GM18498 (cell line): ENCODE data around the gene RBM4.

ENCODE experiments used
- ATAC-seq: cut with Tn5 transposase; IDR thresholded peaks from one replicate; pipeline ENCODE4 v1.9.1; 2021; ENCODE audit warnings: mild to moderate bottlenecking, moderate library complexity; ENCODE audit not compliant: unreplicated experiment

RBM4 gene

GRCh38 chr11:66687831-66688281, 49.4 kb downstream of the RBM4 start:
- no peak for ATAC-seq

GRCh38 chr11:66688561-66689534, 50.3 kb downstream of the RBM4 start:
- no peak for ATAC-seq

DNA sequence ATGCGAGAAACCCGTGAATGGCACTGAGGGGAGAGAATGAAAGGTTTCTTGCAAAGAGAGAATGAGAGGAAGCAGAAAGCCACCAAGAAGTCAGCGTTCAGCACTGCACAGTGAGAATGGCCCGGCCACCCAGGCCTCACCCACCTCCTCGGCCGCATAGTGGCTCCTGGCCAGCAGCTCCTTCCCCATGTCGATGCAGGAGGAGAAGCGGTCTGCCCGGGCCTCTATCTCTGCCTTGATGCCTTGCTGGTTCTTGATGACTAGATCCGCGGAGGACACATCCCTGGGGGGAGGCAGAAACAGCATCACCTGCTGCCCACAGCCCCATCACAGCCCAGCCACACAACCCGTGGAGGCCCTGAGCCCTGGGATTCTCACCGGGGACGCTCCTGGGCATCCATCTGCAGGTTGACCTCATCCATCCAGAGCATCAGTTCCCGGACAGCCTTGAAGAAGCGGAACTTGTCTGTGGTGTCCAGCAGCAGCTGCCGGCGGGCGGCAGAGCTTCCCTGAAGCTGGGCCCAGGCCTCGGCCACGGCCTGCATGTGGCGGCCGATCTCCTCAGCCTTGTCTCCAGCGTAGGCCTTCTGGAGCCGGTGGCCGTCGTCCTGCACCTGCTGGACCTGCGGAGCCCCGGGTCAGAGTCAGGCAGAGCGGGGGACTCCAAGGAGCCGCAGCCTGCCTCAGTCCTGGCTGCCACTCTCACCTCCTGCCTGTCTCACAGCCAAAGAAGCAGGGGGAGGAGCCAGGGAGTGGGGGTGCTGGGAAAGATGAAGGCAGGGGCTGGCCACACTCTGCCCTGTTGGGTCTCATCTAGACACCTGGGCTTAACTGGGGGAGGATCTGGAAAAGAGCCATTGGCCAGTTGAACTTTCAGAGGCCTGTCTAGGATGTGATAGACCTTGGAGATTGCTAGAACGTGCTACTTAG, 51.4 kb downstream of the RBM4 start:
- ATAC-seq = no peak

DNA sequence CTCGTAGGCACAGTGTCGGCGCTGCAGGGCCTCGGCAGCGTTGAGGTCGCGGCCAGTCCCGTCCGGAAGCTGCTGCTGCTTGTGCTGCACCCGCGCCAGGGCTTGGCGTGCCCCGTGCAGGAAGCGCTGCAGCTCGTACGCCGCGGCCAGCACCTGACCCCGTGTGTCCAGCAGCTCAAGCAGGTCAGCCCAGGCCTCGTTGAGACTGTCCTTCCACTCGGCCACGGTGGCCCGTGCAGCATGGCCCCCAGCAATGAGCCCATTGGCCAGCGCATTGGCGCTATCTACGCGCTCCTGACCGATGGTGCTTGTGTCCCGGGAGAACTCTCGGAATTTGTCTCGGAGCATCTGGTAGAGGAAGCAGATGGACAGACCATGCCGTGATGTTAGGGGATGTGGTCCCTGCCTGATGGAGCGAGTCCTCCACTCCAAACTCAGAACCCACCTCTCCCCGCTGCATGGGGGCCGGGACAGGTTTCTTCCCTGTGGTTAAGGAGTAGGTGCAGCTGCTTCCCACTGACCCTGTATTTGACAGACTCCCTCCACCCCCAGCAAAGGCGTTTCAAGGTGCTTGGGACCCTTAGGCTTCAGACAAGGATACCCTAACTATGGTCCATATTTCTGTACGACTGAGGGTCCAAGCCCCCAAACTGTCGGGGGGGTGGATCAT, 52.9 kb downstream of the RBM4 start:
- ATAC-seq = no peak

- ATAC-seq = no peak
Measured at GRCh38 chr11:66692446-66692845, 53.9 kb downstream of the RBM4 start.

GRCh38 chr11:66692871-66693331, 54.4 kb downstream of the RBM4 start:
- no peak for ATAC-seq

GRCh38 chr11:66693356-66694055, 55.0 kb downstream of the RBM4 start:
- no peak for ATAC-seq

DNA sequence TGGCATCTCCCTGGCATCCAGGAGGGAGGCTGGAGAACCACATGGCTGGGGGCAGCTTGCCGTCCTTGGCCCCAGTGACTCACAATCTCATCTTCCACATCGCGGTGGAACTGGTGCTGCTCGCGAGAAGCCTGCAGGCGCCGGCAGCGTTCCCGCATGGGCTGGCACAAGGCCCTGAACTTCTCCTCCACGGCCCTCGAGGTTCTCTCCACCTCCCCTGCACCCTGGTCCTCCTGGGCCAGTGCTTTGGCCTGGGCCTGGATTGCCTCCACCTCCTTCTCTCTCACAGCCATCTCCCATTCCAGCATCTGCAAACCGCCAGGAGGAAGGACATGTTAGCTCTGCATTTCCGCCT, 55.5 kb downstream of the RBM4 start:
- ATAC-seq = no peak

- no peak for ATAC-seq
Measured at GRCh38 chr11:66694732-66695207, 56.3 kb downstream of the RBM4 start.
